ENCODE data around the gene FIG4.
"Not testable (repeated sequence)": the region's sequence is repeated elsewhere in the genome, so short reads cannot be mapped to it uniquely, and the experiment has no call there.

- TF ChIP-seq CTCF, POLR2A, EP300 (IDR thresholded peaks at IDR 0.05): not testable (repeated sequence)
These were observed 81.1 kb downstream of the FIG4 start for GRCh38 chr6:109771939-109772755.

Data from gastroesophageal sphincter (tissue), 3 donors.